EL (cell line): ENCODE results near the gene HOXD10.

Experiments used
- DNase-seq: peaks from one replicate; pipeline ENCODE4 v3.0.0-alpha.2; 2016

Gene HOXD10

DNA sequence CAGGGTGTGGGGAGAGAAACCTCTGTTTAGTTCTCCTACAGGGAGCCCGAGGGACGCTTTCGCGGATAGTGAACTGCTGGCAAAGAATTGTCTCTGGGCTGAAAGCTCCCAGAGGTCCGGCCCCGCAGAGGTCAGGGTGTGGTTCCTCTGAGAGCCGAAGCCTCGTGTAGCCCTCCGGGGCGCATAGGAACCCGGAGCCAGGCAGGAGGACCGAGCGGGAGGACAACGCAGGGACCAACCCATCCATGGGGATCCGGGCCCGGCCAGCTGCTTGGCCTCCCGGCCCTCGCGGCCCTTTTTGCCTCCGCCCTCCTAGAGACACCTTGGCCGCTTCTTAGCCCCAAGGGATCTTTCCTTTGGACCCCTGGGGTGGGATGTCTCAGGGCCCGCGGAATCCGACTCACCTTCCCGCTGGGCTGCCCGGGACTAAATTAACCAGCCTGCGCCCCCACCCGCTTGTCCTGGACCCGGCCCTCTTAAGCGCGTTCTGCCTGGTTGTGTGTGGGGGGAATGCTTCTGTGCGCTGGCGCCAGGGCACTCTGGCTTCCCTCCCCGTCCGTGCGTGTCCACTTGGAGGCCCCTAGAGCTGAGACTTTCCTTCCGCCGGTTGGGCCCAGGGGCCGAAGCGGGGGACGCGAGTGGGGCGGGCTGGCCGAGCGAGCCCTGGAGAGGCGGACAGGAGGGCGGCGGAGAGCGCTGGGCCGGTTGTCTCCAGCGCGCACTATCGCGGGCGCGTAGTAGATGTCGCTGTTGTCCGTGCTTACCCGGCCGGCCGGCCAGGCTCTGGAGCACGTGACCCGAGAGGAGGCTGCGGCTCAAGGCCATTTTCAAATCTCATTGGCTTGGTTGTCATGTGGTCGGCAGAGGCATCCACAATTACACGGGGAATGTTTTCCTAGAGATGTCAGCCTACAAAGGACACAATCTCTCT, at the start of gene HOXD10:
HOXD10 (plus strand) TSS at position 896 of the 931 bp plus-strand sequence. CDS start 56 bp downstream, outside the sequence.
- DNase-seq = no peak

DNA sequence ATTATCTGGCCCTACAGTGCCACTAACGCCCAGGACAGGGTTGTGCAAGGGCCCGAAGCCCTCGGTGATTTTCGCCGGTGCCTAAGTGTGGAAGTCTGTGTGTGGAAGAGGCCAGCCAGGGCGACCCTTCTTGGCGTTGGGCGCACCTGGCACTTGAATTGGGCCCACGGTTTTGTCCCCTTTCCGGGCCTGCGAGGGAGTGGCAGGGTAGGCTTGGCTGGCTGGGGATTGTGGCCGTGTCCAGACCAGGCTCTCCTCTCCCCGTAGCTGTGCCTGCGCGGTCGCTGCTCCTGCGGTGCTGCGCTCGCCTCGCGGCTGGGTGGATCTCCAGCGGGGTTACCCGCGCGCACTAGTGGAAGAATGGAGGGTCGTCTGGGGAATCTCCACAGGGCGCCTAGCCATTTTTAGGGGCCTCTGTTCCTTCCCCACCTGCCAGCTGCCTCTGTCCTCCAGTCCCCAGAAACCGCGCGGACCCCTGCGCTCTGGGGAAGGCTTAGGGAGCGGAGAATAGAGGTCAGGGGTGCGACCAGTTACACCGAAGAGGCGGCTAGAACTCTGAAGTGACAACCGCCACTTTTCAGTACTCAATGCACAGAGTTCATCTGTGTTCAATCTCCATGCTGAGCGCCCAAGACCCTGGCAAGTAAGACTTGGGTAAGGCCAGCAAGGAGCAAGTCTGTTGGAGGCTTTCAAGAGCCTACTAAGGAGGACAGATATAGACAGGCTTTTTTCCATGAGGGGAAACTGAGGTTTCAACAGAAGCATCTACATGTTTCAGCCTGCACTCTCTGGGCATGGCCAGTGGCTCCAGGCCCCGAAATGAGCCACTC, 48.8 kb upstream of the HOXD10 start:
- no peak for DNase-seq

DNA sequence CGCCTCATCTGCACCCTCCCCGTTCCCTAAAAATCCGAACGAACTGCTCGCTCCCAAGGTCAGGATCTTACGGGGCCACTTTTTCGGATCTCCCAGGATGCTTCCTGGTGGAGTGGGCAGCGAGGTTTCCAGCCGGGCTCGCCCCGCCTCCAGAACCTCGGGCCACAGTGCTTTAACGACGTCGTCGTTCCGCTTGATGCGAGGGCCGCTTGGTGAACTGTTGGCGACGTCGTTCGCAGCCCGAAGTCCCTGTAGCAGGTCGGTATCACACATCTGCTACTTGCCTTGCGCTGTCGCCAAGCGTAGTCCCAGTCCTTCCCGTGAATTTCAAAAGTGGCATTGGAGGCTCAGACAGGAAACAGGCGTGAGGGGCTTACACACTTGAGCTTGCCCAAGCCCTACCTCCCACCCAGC, 48.2 kb upstream of the HOXD10 start:
- DNase-seq = no peak

DNA sequence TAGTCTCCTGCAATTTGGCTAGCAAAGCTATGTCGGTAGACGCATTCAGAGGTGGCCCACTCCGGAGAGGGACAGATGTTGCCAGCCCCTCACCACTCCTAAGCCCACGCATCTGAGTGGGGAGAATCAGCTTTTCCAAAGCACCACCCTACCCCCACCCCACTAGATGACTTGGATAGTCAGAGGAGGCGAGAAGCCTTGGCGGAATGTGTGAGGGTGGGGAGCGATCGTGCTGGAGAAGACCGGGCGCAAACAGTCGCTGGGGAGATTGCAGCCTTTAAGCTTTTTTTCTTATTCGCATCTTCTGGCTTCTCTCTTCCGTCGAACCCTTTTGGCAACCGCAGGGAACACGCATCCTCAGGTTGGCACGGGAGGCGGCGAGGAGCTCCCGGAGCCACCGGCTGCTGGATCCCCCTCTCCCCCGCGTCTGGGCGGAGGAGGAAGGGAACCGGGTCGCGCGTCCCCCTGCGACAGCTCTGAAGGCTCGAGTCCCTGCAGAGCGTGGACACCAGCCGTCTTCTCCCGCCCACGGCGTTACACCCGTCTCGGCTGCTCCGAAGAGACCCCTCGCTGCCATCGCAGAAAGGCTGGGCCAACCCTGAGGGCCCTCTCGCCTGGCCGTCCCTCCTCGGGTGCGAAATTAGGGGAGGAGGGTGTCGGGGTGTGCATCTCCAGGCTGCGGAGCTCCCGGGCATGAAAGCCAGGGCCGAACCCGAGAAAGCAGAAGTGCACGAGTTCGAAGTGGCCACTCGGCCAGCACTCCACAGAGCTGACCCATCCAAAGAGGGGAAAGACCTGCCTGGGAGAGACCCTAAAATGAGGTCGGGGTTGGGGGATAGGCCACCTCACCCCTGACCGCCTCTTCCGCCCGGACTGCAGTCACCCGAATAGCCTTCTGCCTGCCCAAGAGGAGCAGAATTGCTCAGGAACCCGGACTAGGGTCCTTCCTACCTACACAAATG, 45.0 kb upstream of the HOXD10 start:
- DNase-seq = no peak

DNA sequence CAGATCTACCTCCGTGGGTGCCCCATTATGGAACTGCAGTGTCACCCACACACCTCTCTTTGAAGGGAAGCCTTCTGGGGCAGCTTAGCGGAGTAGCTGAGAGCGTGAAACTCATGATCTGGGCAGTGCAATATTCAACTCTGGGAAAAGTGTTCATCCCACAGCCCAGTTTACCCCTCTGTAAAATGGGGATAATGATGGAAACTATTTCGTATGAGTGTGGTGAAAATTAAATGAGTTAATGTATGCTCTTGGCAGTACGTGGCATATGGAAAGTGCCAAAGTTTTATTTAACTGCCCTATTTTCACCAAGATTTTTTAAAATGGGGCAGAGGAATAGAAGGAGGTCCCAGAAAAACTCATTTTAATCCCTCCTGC, 44.3 kb upstream of the HOXD10 start:
- DNase-seq = no peak

DNA sequence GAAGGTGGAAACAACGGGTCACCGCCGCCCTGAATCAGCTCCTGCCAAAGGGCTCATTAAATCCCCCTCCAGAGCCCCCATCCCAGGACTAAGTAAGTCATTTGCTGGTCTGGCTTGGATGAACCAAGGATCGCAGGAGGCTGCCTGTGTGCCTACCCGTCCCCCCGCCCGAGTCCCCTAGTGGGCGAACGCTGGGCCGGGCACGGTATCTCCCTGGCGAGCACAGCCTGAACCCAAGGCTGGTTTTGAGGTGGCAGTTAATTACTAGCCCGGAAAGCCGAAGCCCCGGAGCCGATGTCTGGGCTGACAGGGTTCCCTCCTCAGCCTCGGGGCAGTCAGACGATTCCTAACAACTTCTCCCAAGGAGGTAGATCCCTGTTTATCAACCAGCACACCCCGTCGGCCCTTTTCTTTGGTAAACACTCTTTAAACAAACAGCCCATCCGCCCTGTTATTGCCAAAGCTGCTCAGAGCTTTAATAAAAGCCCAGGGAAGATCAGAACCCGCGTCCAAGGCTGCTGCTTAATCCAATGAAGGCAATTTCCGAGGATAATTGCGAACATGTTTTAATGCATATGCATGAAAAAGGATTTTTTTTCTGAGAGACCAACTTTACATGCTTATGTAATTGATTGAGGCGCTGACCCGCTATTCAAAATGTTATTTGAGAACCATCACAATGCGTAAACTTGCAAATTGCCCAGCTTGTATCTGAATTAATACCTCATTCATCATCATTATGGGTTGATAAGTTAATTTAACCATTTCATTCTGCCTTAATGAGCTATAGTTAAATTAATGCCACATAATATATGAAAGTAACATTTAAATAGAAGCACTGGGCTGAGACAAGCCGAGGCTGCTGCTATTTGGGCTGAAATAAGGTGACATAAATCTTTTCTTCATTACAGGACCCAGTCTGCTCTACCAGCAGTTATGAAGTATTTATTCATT, 43.4 kb upstream of the HOXD10 start:
- no peak for DNase-seq

DNA sequence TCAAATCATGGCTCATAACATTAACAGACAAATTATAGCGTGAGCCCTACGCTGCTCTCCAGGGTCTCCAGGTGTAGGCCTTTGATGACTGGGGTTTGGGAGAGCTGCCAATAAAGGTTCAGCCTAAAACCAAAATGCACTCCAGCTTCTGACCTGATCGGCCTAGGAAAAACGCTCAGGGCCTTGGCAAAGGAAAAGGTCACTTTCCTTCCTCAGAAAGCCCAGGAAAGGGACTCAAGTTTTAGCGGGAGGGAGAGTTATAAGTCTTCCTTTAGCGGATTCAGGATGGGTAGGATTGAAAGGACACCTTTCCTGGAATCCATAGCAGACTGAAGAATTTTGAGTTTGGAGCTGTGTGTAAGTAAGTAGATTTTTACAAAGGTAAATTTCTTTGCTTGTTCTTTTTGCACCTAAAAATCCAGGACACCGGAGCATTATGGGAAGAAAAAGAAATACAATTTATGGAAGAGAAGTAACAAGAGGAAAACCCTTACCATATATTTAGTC, 41.6 kb upstream of the HOXD10 start:
- no peak for DNase-seq

DNA sequence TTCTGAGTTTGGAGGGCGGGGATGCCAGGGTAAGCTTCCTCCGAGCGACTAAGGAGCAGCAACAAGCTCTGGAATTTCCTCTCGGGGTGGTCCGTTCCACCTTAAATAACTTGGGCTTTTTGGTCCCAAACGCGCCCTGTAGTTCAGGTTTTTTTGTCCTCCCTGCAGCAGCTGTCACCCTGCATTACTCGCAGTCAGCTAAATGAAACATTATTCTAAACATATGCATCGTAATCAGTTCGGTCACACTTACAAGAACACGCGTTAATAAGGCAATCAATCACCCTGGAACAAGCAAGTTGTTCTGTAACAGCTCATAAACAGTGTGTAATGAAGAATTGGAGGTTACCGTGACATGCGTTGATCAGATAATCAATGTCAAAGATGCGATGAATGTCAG, 41.1 kb upstream of the HOXD10 start:
- DNase-seq = no peak

DNA sequence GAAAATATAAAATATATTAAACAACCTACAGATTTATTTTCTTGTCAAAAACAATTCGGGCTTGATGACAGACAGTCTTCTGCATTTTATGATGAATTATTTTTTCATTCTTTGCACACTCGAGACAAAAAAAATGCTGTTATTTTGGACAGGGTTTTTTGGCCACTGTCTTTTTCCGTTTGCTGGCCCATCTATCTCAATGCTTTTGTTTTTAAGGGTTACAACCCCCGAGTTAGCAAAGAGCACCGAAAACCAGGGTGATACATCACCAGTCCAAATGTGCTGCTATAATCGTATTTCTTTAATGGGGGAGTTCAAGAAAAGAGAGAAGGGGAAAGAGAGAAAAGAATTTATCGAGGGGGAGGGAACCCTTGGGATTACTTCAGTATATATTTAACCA, 40.5 kb upstream of the HOXD10 start:
- DNase-seq = no peak

DNA sequence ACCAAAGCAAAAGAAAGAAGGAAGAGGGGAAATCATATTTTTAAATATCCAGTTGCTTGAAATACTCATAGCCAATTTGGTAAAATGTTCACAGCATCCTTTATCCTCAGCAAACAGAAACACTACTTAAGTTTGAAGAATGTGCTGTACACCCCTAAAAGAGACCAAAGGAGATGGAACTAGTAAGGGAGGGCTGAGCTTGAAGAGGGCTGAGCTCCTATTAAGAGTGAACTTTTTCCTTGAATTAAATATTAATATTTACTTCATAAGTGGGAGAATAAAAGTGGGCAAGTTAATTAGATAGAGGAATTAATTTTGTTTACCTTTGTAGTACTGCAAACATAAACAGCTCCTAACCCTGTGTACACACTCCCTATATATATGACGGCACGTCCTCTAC, 39.8 kb upstream of the HOXD10 start:
- DNase-seq = no peak

DNA sequence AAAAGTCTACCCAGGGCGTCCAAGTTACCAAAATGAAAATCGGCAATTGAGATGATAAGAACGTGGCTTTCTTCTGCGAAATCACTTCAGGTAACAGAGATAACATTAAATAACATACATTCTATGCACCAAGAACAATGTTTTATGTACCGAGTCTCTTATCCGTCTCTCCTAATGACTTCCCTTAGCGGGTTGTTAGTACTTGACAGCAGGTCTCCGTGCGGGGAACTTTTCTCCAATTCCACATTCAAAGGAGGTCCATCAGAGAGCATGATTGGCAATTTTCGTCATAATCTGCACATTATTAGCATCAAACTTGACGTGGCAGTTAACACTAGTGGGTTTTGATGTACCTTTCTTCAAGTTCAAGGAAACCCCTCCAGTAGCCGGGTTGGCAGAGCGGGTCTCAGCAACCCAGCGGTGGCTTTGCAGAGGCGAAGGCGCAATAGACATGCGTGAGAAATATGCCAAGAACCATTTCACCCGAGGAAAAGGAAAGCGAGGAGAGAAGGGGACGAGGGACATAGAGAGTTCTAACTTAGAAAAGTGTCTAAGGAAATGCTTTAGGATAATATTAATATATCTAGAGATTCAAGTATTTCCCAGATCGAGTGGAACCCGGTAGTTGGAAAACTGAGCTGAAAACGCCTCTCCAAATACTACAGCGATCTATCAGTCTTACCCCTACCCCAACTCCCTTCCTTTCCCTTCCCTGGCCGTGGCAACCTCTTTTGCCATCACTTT, 37.9 kb upstream of the HOXD10 start:
- DNase-seq = no peak

DNA sequence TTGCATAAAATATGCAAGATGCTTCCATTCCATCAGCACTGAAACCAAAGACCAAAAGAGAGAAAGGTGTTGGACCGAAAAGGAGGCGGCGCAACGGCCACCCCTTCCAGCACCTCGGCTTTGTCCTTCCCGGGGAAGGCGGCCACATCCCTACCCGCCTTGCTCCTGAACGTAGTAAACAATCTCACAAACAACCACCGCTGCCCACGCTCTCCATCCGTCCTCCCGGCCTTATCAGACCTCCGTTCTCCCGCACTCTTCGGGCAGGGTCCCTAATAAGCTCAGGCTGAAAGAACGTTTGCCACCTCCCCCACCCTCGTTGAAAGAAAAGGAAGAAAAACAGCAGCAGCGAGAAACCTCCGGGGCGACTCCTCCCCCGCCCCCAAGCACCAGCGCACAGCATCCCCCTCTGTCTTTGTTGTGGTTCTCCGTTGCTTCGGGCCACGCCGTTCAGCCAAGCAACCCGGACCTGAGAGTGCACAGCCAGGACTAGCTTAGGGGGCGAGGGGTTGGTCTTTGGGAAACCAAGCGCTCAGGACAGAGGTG, 37.2 kb upstream of the HOXD10 start:
- no peak for DNase-seq

DNA sequence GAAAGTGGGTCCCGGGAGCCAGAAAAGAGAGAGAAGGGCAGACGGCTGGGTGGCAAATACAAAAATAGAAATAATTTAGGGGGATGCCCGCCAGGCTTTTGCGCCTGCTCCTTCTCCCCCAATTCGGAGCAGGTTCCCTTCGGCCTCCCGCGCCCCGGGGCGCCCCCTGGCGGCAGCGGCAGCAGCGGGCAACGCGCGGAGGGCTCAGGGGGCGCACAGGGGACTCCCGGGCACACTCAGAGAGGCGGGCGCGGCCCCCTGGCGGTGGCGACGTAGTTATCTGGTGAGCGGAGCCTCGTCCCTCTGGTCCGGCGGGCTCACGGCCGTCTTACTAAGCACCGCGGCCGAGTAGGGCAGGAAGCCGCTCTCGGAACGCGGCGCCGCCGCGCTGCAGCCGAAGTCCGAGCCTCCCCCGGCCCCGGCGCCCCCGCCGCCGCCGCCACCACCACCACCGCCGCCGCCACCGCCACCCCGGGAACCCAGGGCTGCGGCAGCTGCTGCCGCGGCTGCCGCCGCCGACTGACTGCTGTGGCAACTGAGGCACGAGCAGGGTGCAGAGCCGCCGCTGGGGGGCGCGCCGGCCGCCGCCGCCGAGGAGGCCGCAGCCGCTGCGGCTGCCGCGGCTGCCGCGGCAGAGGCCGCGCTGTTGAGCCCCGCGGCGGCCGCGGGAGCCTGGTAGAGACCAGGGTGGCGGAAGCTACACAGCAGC, 36.6 kb upstream of the HOXD10 start:
- peak; percentile 76 for DNase-seq

DNA sequence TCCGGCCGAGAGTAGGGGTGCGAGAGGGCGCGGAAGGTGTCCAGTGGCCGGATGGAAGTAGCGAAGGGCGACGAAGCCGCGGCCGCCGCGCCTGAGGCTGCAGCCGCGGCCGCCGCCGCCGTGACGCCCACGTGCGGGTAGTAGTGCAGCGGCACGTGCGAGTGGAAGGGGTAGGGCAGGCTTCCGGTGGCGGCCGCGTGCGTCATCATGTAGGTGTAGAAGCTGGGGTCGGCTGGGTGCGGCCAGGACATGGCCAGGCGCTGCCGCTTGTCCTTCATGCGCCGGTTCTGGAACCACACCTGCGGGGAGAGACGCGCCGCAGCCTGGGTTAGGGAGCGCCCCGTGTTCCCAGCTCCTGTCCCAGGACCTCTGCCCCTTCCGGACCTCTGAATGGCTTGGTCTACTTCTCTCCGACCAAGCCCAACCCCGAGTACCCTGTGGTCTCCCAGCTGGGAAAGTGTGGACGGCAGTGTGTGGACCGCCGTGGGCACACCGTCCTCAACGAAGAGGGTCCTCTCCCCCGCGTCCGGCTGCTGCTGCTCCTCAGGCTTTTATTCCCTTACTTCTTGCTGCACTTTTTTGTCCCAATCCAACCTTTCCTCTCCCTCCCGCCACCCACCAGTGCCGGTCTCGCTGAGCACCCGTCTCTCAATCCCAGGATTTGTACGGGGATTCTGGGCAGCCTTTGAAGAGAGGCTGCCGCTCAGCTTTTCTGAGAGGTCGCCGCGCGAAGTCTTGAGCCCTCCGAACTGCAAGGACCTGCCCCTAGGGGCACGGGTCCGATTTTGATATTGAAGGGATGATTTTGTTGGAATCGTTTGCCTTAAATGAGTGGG, 35.8 kb upstream of the HOXD10 start:
- peak; percentile 37 for DNase-seq

DNA sequence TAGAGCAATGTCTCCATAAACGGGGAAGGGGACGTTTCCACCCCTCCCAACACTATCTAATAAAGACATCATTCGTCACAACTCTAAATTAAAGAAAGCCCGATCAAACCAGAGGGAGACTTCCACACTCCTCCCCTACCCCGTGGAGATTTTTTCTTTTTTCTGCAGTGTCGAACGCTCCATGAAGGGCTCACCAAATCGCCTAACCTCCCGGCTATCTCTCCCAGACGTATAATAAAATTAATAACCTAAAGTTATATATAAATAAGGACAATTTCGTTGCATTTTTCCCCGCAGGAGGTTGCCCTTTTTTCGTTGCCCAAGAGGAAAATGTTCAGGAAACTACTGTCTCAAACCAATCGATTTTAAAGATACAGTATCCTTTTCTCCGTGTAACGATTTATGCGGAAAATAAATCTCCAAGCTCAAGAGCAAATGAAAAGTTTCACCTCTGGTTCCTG, 35.2 kb upstream of the HOXD10 start:
- no peak for DNase-seq

DNA sequence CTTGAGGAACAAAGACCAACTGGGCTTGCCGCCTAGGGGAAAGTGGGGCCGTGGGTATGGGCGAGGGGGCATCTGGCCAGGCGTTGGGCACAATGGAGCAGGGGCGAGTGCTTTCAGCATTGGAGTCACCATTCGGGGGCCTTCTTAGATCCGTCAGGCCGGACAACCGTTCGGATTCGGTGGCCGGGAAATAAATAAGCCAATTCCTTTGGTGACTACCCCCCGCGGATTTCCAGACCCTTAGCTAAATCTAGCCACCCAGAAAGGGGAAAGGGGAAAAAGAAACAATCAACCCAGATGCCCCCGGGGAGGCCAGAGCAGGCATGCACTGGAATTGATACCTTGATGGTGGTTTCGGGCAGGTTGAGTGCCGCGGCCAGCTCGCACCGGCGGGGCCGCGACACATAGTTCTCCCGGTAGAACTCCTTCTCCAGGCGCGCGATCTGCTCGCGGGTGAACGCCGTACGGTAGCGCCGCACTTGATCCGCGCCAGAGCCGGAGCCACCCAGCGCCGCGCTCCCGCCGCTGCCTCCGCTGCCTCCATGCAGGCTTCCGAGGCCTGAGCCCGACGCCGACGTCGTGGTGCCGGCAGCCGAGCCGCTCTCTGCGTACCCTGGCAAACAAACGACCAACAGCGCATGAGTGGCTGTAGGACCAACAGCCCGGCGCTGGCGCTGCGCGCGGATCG, 34.6 kb upstream of the HOXD10 start:
- no peak for DNase-seq

DNA sequence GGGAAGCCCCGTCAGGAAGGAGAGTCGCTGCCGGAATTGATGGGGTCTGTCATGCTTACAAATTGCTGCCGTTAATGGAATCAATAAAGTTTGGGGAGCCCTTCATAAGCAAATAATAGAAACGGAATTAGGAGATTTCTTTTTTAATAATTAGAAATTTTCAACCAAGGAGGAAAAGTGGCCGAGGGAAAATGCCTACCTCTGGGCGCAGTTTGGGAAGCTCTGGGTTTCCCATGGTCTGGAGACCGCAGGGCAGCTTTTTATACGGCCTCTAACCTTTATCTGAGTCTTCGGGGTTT, 34.1 kb upstream of the HOXD10 start:
- DNase-seq = no peak
